Left lobe of liver (tissue), 2 donors: ENCODE measurements around the gene LURAP1L. TPM values are rescaled to one million over a fixed set of nuclear protein-coding genes. Genes with fewer than 3 reads are reported as not detected.

ENCODE experiments used
- ATAC-seq: fragments of 200-7000 bp; cut with Tn5 transposase; one replicate; pipeline ENCODE4 v1.9.1; 2020; ENCODE audit warnings: mild to moderate bottlenecking, moderate library complexity
- DNase-seq: peaks from one replicate; pipeline ENCODE4 v3.0.0-alpha.2; 2020; ENCODE audit warnings: low spot score
- total RNA-seq: library from RNA; stranded (reverse); gene quantifications from one replicate; pipeline ENCODE4 v1.2.1, GENCODE V29; 2021
- donor health status: DM: no; HTN: no; CAD: no; lungs with moderate emphysema.
- donor health status: DM: no; HTN: yes; CAD: no.

LURAP1L gene
- 12.7 TPM for total RNA-seq

- DNase-seq: peak; percentile 72
- peak; percentile 71 for ATAC-seq
These were observed at the start of gene LURAP1L for GRCh38 chr9:12774861-12775678. Gene LURAP1L (plus strand): TSS chr9:12775020. CDS start chr9:12775716, 696 bp downstream.

GRCh38 chr9:12726795-12727194 is 48.0 kb upstream of the LURAP1L start:
- no peak for ATAC-seq
- DNase-seq: no peak

GRCh38 chr9:12730198-12730597 is 44.6 kb upstream of the LURAP1L start:
- ATAC-seq: no peak

GRCh38 chr9:12730927-12731326 is 43.9 kb upstream of the LURAP1L start:
- no peak for ATAC-seq
- DNase-seq: no peak

More at GRCh38 chr9:12730198-12730597, 44.6 kb upstream of the LURAP1L start:
- DNase-seq: no peak

GRCh38 chr9:12732971-12733370 is 41.8 kb upstream of the LURAP1L start:
- ATAC-seq (no peak), DNase-seq (no peak)

GRCh38 chr9:12735665-12736064 is 39.2 kb upstream of the LURAP1L start:
- DNase-seq (no peak), ATAC-seq (no peak)

- DNase-seq (no peak), ATAC-seq (no peak)
These were observed 36.9 kb upstream of the LURAP1L start for GRCh38 chr9:12737871-12738270.

GRCh38 chr9:12739014-12739652 is 35.7 kb upstream of the LURAP1L start:
- ATAC-seq (no peak), DNase-seq (no peak)

- DNase-seq: no peak
These were observed 34.0 kb upstream of the LURAP1L start for GRCh38 chr9:12740845-12741244.

GRCh38 chr9:12748016-12748415 is 26.8 kb upstream of the LURAP1L start:
- ATAC-seq (no peak), DNase-seq (no peak)

More at GRCh38 chr9:12740845-12741244, 34.0 kb upstream of the LURAP1L start:
- ATAC-seq: no peak

- ATAC-seq (no peak), DNase-seq (no peak)
These were observed 25.9 kb upstream of the LURAP1L start for GRCh38 chr9:12748954-12749353.

GRCh38 chr9:12753931-12754330 is 20.9 kb upstream of the LURAP1L start:
- DNase-seq (no peak), ATAC-seq (no peak)

- DNase-seq (no peak), ATAC-seq (peak; percentile 68)
These were observed 15.1 kb upstream of the LURAP1L start for GRCh38 chr9:12759761-12760160.

- ATAC-seq: no peak
- DNase-seq: no peak
These were observed 14.1 kb upstream of the LURAP1L start for GRCh38 chr9:12760758-12761157.

GRCh38 chr9:12764150-12764549 is 10.7 kb upstream of the LURAP1L start:
- ATAC-seq (no peak), DNase-seq (no peak)

GRCh38 chr9:12765088-12765798 is 9.6 kb upstream of the LURAP1L start:
- DNase-seq (no peak), ATAC-seq (no peak)

- ATAC-seq (peak; percentile 35), DNase-seq (no peak)
These were observed 8.5 kb upstream of the LURAP1L start for GRCh38 chr9:12766357-12766756.

GRCh38 chr9:12770261-12770660 is 4.6 kb upstream of the LURAP1L start:
- ATAC-seq (no peak), DNase-seq (no peak)

- ATAC-seq: no peak
- DNase-seq: no peak
These were observed 2.9 kb upstream of the LURAP1L start for GRCh38 chr9:12771891-12772290.

- DNase-seq: no peak
- ATAC-seq: peak; percentile 2
These were observed 1.3 kb upstream of the LURAP1L start for GRCh38 chr9:12773562-12773961.

GRCh38 chr9:12775679-12776512 is 1.1 kb downstream of the LURAP1L start:
- ATAC-seq: peak; percentile 84
- DNase-seq: peak; percentile 92
